CD4-positive, alpha-beta T cell treated with Interferon alpha-2 for 1 hour (primary cell): ENCODE results near the gene TSPOAP1.

Source experiments
- DNase-seq, 2 donors: peaks; one replicate each; pipeline ENCODE4 v3.0.0-alpha.2; 2020 to 2022

Gene TSPOAP1

GRCh38 chr17:58329035-58329809 lies 627 bp upstream of the TSPOAP1 start:
- DNase-seq, result peak; percentile 85 to 87

- peak in 1 of 2 donors; percentile 37 for DNase-seq
Measured at GRCh38 chr17:58327363-58328194, 1.0 kb downstream of the TSPOAP1 start.

GRCh38 chr17:58326609-58327362 lies 1.8 kb downstream of the TSPOAP1 start:
- DNase-seq, result no peak

- no peak for DNase-seq
Measured at GRCh38 chr17:58325976-58326468, 2.6 kb downstream of the TSPOAP1 start.

- DNase-seq, result no peak
Measured at GRCh38 chr17:58325289-58325726, 3.3 kb downstream of the TSPOAP1 start.

GRCh38 chr17:58324409-58325288 lies 3.9 kb downstream of the TSPOAP1 start:
- DNase-seq, result no peak

- DNase-seq, result no peak
Measured at GRCh38 chr17:58324056-58324408, 4.6 kb downstream of the TSPOAP1 start.

GRCh38 chr17:58323366-58324055 lies 5.1 kb downstream of the TSPOAP1 start:
- no peak for DNase-seq

GRCh38 chr17:58322581-58323185 lies 5.9 kb downstream of the TSPOAP1 start:
- DNase-seq, result no peak

- DNase-seq, result no peak
Measured at GRCh38 chr17:58321571-58322525, 6.7 kb downstream of the TSPOAP1 start.

GRCh38 chr17:58320570-58321323 lies 7.8 kb downstream of the TSPOAP1 start:
- no peak for DNase-seq

- DNase-seq, result no peak
Measured at GRCh38 chr17:58320163-58320558, 8.4 kb downstream of the TSPOAP1 start.

GRCh38 chr17:58319173-58320162 lies 9.1 kb downstream of the TSPOAP1 start:
- no peak for DNase-seq

- DNase-seq, result no peak
Measured at GRCh38 chr17:58318627-58319172, 9.9 kb downstream of the TSPOAP1 start.

- DNase-seq, result no peak
Measured at GRCh38 chr17:58318065-58318481, 10.5 kb downstream of the TSPOAP1 start.

GRCh38 chr17:58317421-58318064 lies 11.1 kb downstream of the TSPOAP1 start:
- DNase-seq, result peak; percentile 81 to 87
